Natural killer cell (primary cell): Measurements from ENCODE around the gene CCDC40. TPM values are rescaled to one million over a fixed set of nuclear protein-coding genes. Genes with fewer than 3 reads are reported as not detected.

Source experiments
- ATAC-seq, 3 donors: fragments of 150-1000 bp in 2 of 3; fragments of 200-7000 bp in 1 of 3; cut with Tn5 transposase; 1 replicate in 1 of 3; 2 replicates in 2 of 3; pipeline ENCODE4 v1.10.0; 2021; ENCODE audit warnings: mild to moderate bottlenecking in 2 of 3, moderate library complexity in 2 of 3
- DNase-seq, 2 donors: peaks; one replicate each; pipeline versions ENCODE4 v3.0.0 to v3.0.0-alpha.2; 2013 to 2021; ENCODE audit warnings: mixed read lengths in 1 of 2
- H3K27ac ChIP-seq: one replicate; pipeline ENCODE4 v1.5.1; 2013; ENCODE audit warnings: mild to moderate bottlenecking, low read length
- H3K27me3 ChIP-seq: one replicate; pipeline ENCODE4 v1.6.1; 2013; ENCODE audit warnings: low read length; ENCODE audit not compliant: control insufficient read depth, insufficient read depth
- H3K36me3 ChIP-seq: one replicate; pipeline ENCODE4 v1.6.1; 2013; ENCODE audit warnings: low read length; ENCODE audit not compliant: control insufficient read depth, insufficient read depth
- H3K4me1 ChIP-seq: one replicate; pipeline ENCODE4 v1.6.1; 2013; ENCODE audit warnings: low read length; ENCODE audit not compliant: control insufficient read depth, insufficient read depth
- H3K4me3 ChIP-seq: one replicate; pipeline ENCODE4 v1.5.1; 2013; ENCODE audit warnings: low read length
- H3K9me3 ChIP-seq: one replicate; pipeline ENCODE4 v1.6.1; 2013; ENCODE audit warnings: low read length; ENCODE audit not compliant: control insufficient read depth, insufficient read depth
- H3K27ac Mint-ChIP-seq, 2 donors: one replicate each; pipeline ENCODE4 v1.8.0; 2022; ENCODE audit warnings: mild to moderate bottlenecking in 2 of 2, mixed read lengths in 2 of 2, moderate library complexity in 1 of 2
- H3K27me3 Mint-ChIP-seq, 2 donors: one replicate each; pipeline ENCODE4 v1.8.0; 2022; ENCODE audit warnings: low read depth in 2 of 2, mixed read lengths in 2 of 2
- H3K36me3 Mint-ChIP-seq: one replicate; pipeline ENCODE4 v1.8.0; 2022; ENCODE audit warnings: mixed read lengths
- H3K4me1 Mint-ChIP-seq, 2 donors: one replicate each; pipeline ENCODE4 v1.8.0; 2022; ENCODE audit warnings: mixed read lengths in 2 of 2
- H3K4me3 Mint-ChIP-seq: one replicate; pipeline ENCODE4 v1.8.0; 2022; ENCODE audit warnings: mild to moderate bottlenecking, moderate library complexity, mixed read lengths
- H3K9me3 Mint-ChIP-seq, 2 donors: one replicate each; pipeline ENCODE4 v1.8.0; 2022; ENCODE audit warnings: mixed read lengths in 2 of 2
- WGBS: methylation state at CpG from one replicate; pipeline ENCODE4 v1.1.7; 2013; ENCODE audit warnings: missing lambda C conversion rate; ENCODE audit not compliant: insufficient coverage; 5-methylcytosine and 5-hydroxymethylcytosine counted together
- intact Hi-C: fragments of 100-400 bp; cut with micrococcal nuclease; formaldehyde crosslinking; loops from one replicate; pipeline ENCODE4 v1.14.2; 2022
- total RNA-seq, 4 donors: library from RNA; stranded (reverse); fragments of 120-200 nt in 1 of 4; gene quantifications; one replicate each; pipeline versions ENCODE4 v1.2.3 to v1.2.4, GENCODE V29; 2013 to 2022
- TF ChIP-seq, protein P1 (sequence below): fragments of 200-600 bp; IDR thresholded peaks from one replicate; pipeline ENCODE4 v1.8.0; 2022; ENCODE audit warnings: antibody characterized with exemption

The CCDC40 gene
- total RNA-seq, 3 donors from 2014 or later (not counting 1 experiment from before 2014, with no cell fraction given) = 0.95 to 2.4 (median 1.5) TPM

- Mint-ChIP-seq H3K27ac (peak overlapping the region; percentile 91 to 93), H3K9me3 (no peaks in the 10 kb centered on the region), H3K4me3 (peak overlapping the region; percentile 79), H3K27me3 (peaks cover 8 to 11% of the 10 kb centered on the region in 2 donors), H3K36me3 (no peaks in the 10 kb centered on the region), H3K4me1 (peaks cover 31 to 38% of the 10 kb centered on the region in 2 donors)
- TF ChIP-seq, protein P1, sequence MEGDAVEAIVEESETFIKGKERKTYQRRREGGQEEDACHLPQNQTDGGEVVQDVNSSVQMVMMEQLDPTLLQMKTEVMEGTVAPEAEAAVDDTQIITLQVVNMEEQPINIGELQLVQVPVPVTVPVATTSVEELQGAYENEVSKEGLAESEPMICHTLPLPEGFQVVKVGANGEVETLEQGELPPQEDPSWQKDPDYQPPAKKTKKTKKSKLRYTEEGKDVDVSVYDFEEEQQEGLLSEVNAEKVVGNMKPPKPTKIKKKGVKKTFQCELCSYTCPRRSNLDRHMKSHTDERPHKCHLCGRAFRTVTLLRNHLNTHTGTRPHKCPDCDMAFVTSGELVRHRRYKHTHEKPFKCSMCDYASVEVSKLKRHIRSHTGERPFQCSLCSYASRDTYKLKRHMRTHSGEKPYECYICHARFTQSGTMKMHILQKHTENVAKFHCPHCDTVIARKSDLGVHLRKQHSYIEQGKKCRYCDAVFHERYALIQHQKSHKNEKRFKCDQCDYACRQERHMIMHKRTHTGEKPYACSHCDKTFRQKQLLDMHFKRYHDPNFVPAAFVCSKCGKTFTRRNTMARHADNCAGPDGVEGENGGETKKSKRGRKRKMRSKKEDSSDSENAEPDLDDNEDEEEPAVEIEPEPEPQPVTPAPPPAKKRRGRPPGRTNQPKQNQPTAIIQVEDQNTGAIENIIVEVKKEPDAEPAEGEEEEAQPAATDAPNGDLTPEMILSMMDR = no peak
- peaks cover 6% of the 10 kb centered on the region for H3K27me3 ChIP-seq
- intact Hi-C loops = loop anchor here (2.0 kb wide), 1 partner anchor 153 kb away; no protein-coding TSS in a partner anchor
- H3K36me3 ChIP-seq = no peaks in the 10 kb centered on the region
- DNase-seq (no peak), ATAC-seq (no peak)
- no peaks in the 10 kb centered on the region for H3K9me3 ChIP-seq
- H3K4me3 ChIP-seq = no peak overlapping the region
- WGBS = 94% methylated on average over 8 of the region's 8 CpGs
- no peak overlapping the region for H3K27ac ChIP-seq
- peaks cover 64% of the 10 kb centered on the region for H3K4me1 ChIP-seq
Observed at GRCh38 chr17:79995696-79996095, 40.7 kb upstream of the CCDC40 start.

- intact Hi-C loops = loop anchor here (2.0 kb wide), 1 partner anchor 153 kb away; no protein-coding TSS in a partner anchor
- Mint-ChIP-seq H3K4me1 (peaks cover 31 to 34% of the 10 kb centered on the region in 2 donors), H3K9me3 (no peaks in the 10 kb centered on the region), H3K36me3 (no peaks in the 10 kb centered on the region), H3K4me3 (peak overlapping the region; percentile 79), H3K27ac (peak overlapping the region; percentile 91 to 93), H3K27me3 (peaks cover 8 to 11% of the 10 kb centered on the region in 2 donors)
- H3K4me3 ChIP-seq = no peak overlapping the region
- no peak for ATAC-seq
- TF ChIP-seq, protein P1 = no peak
- 73% methylated on average over 8 of the region's 12 CpGs for WGBS
- H3K27ac ChIP-seq = peak overlapping the region; percentile 87
- H3K9me3 ChIP-seq = no peaks in the 10 kb centered on the region
- peaks cover 6% of the 10 kb centered on the region for H3K27me3 ChIP-seq
- peaks cover 60% of the 10 kb centered on the region for H3K4me1 ChIP-seq
- H3K36me3 ChIP-seq = no peaks in the 10 kb centered on the region
- DNase-seq = peak in 1 of 2 donors; percentile 41
Observed at GRCh38 chr17:79996291-79996690, 40.2 kb upstream of the CCDC40 start.

DNA sequence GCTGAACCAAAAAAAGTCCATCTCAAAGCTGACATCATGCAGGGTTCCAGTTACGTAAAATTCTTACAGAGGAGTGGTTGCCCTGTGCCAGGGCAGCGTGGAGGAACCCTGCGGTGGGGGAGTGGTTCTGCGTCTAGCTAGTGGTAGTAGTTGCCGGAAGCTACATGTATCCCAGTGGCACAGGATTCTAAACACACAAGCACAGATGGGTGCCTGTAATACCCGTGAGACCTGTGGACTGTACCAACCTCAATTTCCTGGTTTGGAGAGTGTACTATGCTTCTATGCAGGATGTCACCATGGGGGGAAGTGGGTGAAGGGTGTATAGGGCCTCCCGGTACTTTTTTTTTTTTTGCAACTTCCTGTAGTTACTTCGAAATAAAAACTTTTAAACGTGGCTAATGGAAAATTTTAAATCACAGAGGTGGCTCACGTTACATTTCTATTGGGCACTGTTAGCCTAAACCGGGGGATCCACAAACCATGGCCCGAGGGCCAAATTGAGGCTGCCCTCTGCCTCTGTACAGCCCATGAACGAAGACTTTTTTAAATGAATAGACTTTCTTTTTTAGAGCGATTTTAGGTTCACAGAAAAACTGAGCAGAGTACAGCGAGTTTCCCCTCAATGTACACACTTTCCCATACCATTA is 39.3 kb upstream of the CCDC40 start:
- H3K4me3 ChIP-seq = no peak overlapping the region
- intact Hi-C loops = loop anchor here (2.0 kb wide), 1 partner anchor 154 kb away; no protein-coding TSS in a partner anchor
- WGBS = 4% methylated on average over 15 of the region's 15 CpGs
- H3K27me3 ChIP-seq = peaks cover 6% of the 10 kb centered on the region
- no peaks in the 10 kb centered on the region for H3K9me3 Mint-ChIP-seq
- H3K27ac ChIP-seq = peak overlapping the region; percentile 87
- peak overlapping the region; percentile 79 for H3K4me3 Mint-ChIP-seq
- H3K27me3 Mint-ChIP-seq = peaks cover 8 to 11% of the 10 kb centered on the region in 2 donors
- H3K9me3 ChIP-seq = no peaks in the 10 kb centered on the region
- peak overlapping the region; percentile 91 to 93 for H3K27ac Mint-ChIP-seq
- H3K4me1 ChIP-seq = peaks cover 53% of the 10 kb centered on the region
- no peaks in the 10 kb centered on the region for H3K36me3 ChIP-seq
- H3K36me3 Mint-ChIP-seq = no peaks in the 10 kb centered on the region
- DNase-seq = peak; percentile 55 to 95
- TF ChIP-seq, protein P1 = no peak
- ATAC-seq = peak; percentile 93 to 99 (median 94)
- H3K4me1 Mint-ChIP-seq = peaks cover 30 to 34% of the 10 kb centered on the region in 2 donors
